Astrocyte of the spinal cord (primary cell): Measurements from ENCODE around the gene ANAPC13.
A peak's percentile ranks its signal among the peaks of the same experiment; 100 is the strongest.

Experiments
- DNase-seq: peaks from one replicate; pipeline ENCODE4 v3.0.0; 2011; ENCODE audit warnings: low read depth, low spot score
- H3K4me3 ChIP-seq: 2 replicates; pipeline ENCODE4 v1.5.1; 2011; ENCODE audit warnings: low read depth, mild to moderate bottlenecking, low read length, moderate library complexity
- CTCF ChIP-seq: IDR thresholded peaks from 2 replicates; pipeline ENCODE4 v1.5.1; 2012; ENCODE audit warnings: low read depth, mild to moderate bottlenecking, low read length, inconsistent platforms
- in situ Hi-C: cut with HindIII; loops from 2 replicates; pipeline ENCODE4 v1.10.0; 2017; ENCODE audit warnings: low sequenced_read_pairs

The ANAPC13 gene

GRCh38 chr3:134449277-134449676 lies 36.5 kb downstream of the ANAPC13 start:
- in situ Hi-C loops: no loop called here
- no peak for DNase-seq
- H3K4me3 ChIP-seq: no peak overlapping the region
- peak; percentile 58 for TF ChIP-seq CTCF

GRCh38 chr3:134448664-134449063 lies 37.1 kb downstream of the ANAPC13 start:
- TF ChIP-seq CTCF: no peak
- in situ Hi-C loops: no loop called here
- DNase-seq: no peak
- H3K4me3 ChIP-seq: no peak overlapping the region

- TF ChIP-seq CTCF: no peak
- DNase-seq: no peak
- H3K4me3 ChIP-seq: no peak overlapping the region
- in situ Hi-C loops: no loop called here
These were observed 38.4 kb downstream of the ANAPC13 start for GRCh38 chr3:134447351-134447750.

- in situ Hi-C loops: no loop called here
- no peak for TF ChIP-seq CTCF
- no peak overlapping the region for H3K4me3 ChIP-seq
- DNase-seq: no peak
These were observed 39.0 kb downstream of the ANAPC13 start for GRCh38 chr3:134446800-134447199.

GRCh38 chr3:134445636-134446035 lies 40.1 kb downstream of the ANAPC13 start:
- H3K4me3 ChIP-seq: no peak overlapping the region
- DNase-seq: peak; percentile 64
- in situ Hi-C loops: no loop called here
- no peak for TF ChIP-seq CTCF

GRCh38 chr3:134445095-134445494 lies 40.7 kb downstream of the ANAPC13 start:
- no peak for TF ChIP-seq CTCF
- in situ Hi-C loops: no loop called here
- no peak for DNase-seq
- no peak overlapping the region for H3K4me3 ChIP-seq

GRCh38 chr3:134441821-134442220 lies 44.0 kb downstream of the ANAPC13 start:
- in situ Hi-C loops: no loop called here
- TF ChIP-seq CTCF: no peak
- DNase-seq: no peak
- no peak overlapping the region for H3K4me3 ChIP-seq
